SK-N-SH (cell line): ENCODE data around the gene MT1X. TPM values are rescaled to one million over a fixed set of nuclear protein-coding genes. Genes with fewer than 3 reads are reported as not detected.

Experiments used
- CTCF ChIA-PET: fragments of 300-600, 350-600 bp; formaldehyde crosslinking; extraction: SDS; loops from one replicate; lab custom pipeline; 2021; lab: Yijun Ruan, JAX
- POLR2A ChIA-PET: fragments of 350-600 bp; sonication (Branson Sonifier 250); formaldehyde crosslinking; extraction: SDS; loops from one replicate; lab custom pipeline; 2020; ENCODE audit warnings: antibody characterized with exemption, inconsistent platforms; lab: Yijun Ruan, JAX
- DNase-seq: peaks from one replicate; pipeline ENCODE4 v3.0.0; 2012
- H2AFZ ChIP-seq: fragments of 200-600 bp; sonication (generic); 2 replicates; pipeline ENCODE4 v1.8.1; 2016; ENCODE audit warnings: antibody characterized with exemption, mild to moderate bottlenecking, low read depth
- H3F3A ChIP-seq: fragments of 200-600 bp; sonication (generic); replicated peaks from 2 replicates; pipeline ENCODE3; 2016; ENCODE audit warnings: antibody characterized with exemption, mild to moderate bottlenecking; ENCODE audit not compliant: insufficient read depth
- H3K27ac ChIP-seq, 2 experiments: fragments of 200-500 bp in 1 of 2; fragments of 200-600 bp in 1 of 2; sonication (Bioruptor generic) in 1 of 2; sonication (generic), shearing (Covaris generic) in 1 of 2; 2 replicates each; pipeline versions ENCODE4 v1.5.1 to v1.6.1; 2014 to 2016; ENCODE audit warnings: low read depth in 2 of 2, inconsistent platforms in 1 of 2, low read length in 1 of 2, mild to moderate bottlenecking in 1 of 2, mixed read lengths in 1 of 2
- H3K27me3 ChIP-seq: fragments of 200-600 bp; sonication (generic), shearing (Covaris generic); 2 replicates; pipeline ENCODE4 v1.6.1; 2016; ENCODE audit warnings: mixed run types; ENCODE audit not compliant: insufficient read depth
- H3K36me3 ChIP-seq, 2 experiments: fragments of 200-500 bp in 1 of 2; fragments of 200-600 bp in 1 of 2; sonication (Bioruptor generic) in 1 of 2; sonication (generic) in 1 of 2; replicated peaks in 1 of 2; 2 replicates each; pipeline versions ENCODE3 to v1.5.1; 2014 to 2016; ENCODE audit warnings: low read length in 1 of 2, mild to moderate bottlenecking in 1 of 2; ENCODE audit not compliant: insufficient read depth in 2 of 2, control insufficient read depth in 1 of 2
- H3K4me1 ChIP-seq, 2 experiments: fragments of 200-500 bp in 1 of 2; fragments of 200-600 bp in 1 of 2; sonication (Bioruptor generic) in 1 of 2; sonication (generic), shearing (Covaris generic) in 1 of 2; 2 replicates each; pipeline versions ENCODE4 v1.5.1 to v1.6.1; 2014 to 2016; ENCODE audit warnings: low read depth in 1 of 2, low read length in 1 of 2, mixed run types in 1 of 2; ENCODE audit not compliant: insufficient read depth in 2 of 2, control insufficient read depth in 1 of 2
- H3K4me2 ChIP-seq: fragments of 200-600 bp; sonication (generic), shearing (Covaris generic); 2 replicates; pipeline ENCODE4 v1.6.1; 2017; ENCODE audit warnings: mixed run types
- H3K4me3 ChIP-seq, 2 experiments: fragments of 200-500 bp in 1 of 2; fragments of 200-600 bp in 1 of 2; sonication (Bioruptor generic) in 1 of 2; sonication (generic), shearing (Covaris generic) in 1 of 2; 2 replicates each; pipeline versions ENCODE4 v1.5.1 to v1.8.1; 2014 to 2016; ENCODE audit warnings: low read depth in 2 of 2, inconsistent platforms in 1 of 2, low read length in 1 of 2, mild to moderate bottlenecking in 1 of 2, mixed read lengths in 1 of 2, moderate library complexity in 1 of 2
- H3K79me2 ChIP-seq: fragments of 200-600 bp; sonication (generic); 2 replicates; pipeline ENCODE4 v1.8.1; 2017; ENCODE audit warnings: mild to moderate bottlenecking; ENCODE audit not compliant: insufficient read depth
- H3K9ac ChIP-seq: fragments of 200-600 bp; sonication (generic); 2 replicates; pipeline ENCODE4 v1.6.1; 2017; ENCODE audit warnings: mixed run types
- H3K9me2 ChIP-seq: fragments of 200-600 bp; sonication (generic); 2 replicates; pipeline ENCODE4 v1.6.1; 2017; ENCODE audit warnings: mixed run types
- H3K9me3 ChIP-seq: fragments of 200-600 bp; sonication (generic); 2 replicates; pipeline ENCODE4 v1.6.1; 2017; ENCODE audit warnings: mixed run types, mild to moderate bottlenecking, moderate library complexity
- H4K20me1 ChIP-seq: fragments of 200-600 bp; sonication (generic); 2 replicates; pipeline ENCODE4 v1.6.1; 2017; ENCODE audit warnings: mild to moderate bottlenecking, mixed run types; ENCODE audit not compliant: insufficient read depth
- EP300 ChIP-seq, 2 experiments: IDR thresholded peaks; 2 replicates each; pipeline versions ENCODE4 v1.4.0 to v1.6.1; 2012; ENCODE audit warnings: borderline replicate concordance in 1 of 2, low read depth in 1 of 2, low read length in 1 of 2
- EZH2phosphoT487 ChIP-seq: fragments of 200-600 bp; sonication (generic); IDR thresholded peaks from 2 replicates; pipeline ENCODE4 v1.6.1; 2017; ENCODE audit warnings: low read depth, mixed run types, mild to moderate bottlenecking, antibody characterized with exemption, moderate library complexity, borderline replicate concordance
- FOXJ3 ChIP-seq: sonication (generic); formaldehyde crosslinking; IDR thresholded peaks from 2 replicates; pipeline ENCODE4 v1.5.1; 2020; ENCODE audit warnings: mild to moderate bottlenecking, missing genetic modification reagents
- GATA2 ChIP-seq: sonication (generic); formaldehyde crosslinking; IDR thresholded peaks from 2 replicates; pipeline ENCODE4 v1.5.0; 2020; ENCODE audit warnings: mild to moderate bottlenecking, missing genetic modification reagents
- IRF3 ChIP-seq: fragments of 150-350 bp; IDR thresholded peaks from 2 replicates; pipeline ENCODE4 v1.6.1; 2016; ENCODE audit warnings: mild to moderate bottlenecking, low read depth, low read length
- MEF2A ChIP-seq: IDR thresholded peaks from 2 replicates; pipeline ENCODE4 v1.4.0; 2012; ENCODE audit warnings: low read depth, borderline replicate concordance
- NRF1 ChIP-seq: IDR thresholded peaks from 2 replicates; pipeline ENCODE4 v1.6.1; 2012; ENCODE audit warnings: low read depth, mild to moderate bottlenecking, low read length
- RCOR1 ChIP-seq: fragments of 150-350 bp; IDR thresholded peaks from 2 replicates; pipeline ENCODE4 v1.6.1; 2017; ENCODE audit warnings: antibody characterized with exemption, low read length
- REST ChIP-seq: IDR thresholded peaks from 2 replicates; pipeline ENCODE4 v1.6.1; 2012; ENCODE audit warnings: mild to moderate bottlenecking, low read depth, low read length, moderate library complexity
- RFX5 ChIP-seq: IDR thresholded peaks from 2 replicates; pipeline ENCODE4 v1.6.1; 2012; ENCODE audit warnings: mild to moderate bottlenecking, improper control_type of control experiment, low read length
- SMC3 ChIP-seq: IDR thresholded peaks from 2 replicates; pipeline ENCODE4 v1.6.1; 2012; ENCODE audit warnings: low read depth, low read length, improper control_type of control experiment
- TAF1 ChIP-seq: IDR thresholded peaks from 2 replicates; pipeline ENCODE4 v1.6.1; 2012; ENCODE audit warnings: low read depth, mild to moderate bottlenecking, low read length, moderate library complexity, borderline replicate concordance
- TCF12 ChIP-seq: IDR thresholded peaks from 2 replicates; pipeline ENCODE4 v1.4.0; 2012
- USF1 ChIP-seq: IDR thresholded peaks from 2 replicates; pipeline ENCODE4 v1.4.0; 2012; ENCODE audit warnings: low read depth, borderline replicate concordance
- YY1 ChIP-seq: IDR thresholded peaks from 2 replicates; pipeline ENCODE4 v1.4.0; 2012; ENCODE audit warnings: low read depth, mild to moderate bottlenecking
- WGBS: methylation state at CpG from one replicate; pipeline ENCODE4 v1.1.6; 2017; ENCODE audit warnings: low lambda C conversion rate; 5-methylcytosine and 5-hydroxymethylcytosine counted together
- polyA plus RNA-seq, 3 experiments: library from polyadenylated mRNA; depleted of rRNA; stranded (reverse); fragments of >200 nt; gene quantifications; 2 replicates each; pipeline ENCODE4 v1.2.3, GENCODE V29; 2012
- TF ChIP-seq, protein P1 (sequence below): fragments of 200-600 bp; sonication (generic); IDR thresholded peaks from 2 replicates; pipeline ENCODE4 v1.6.1; 2017; ENCODE audit warnings: antibody characterized with exemption, mild to moderate bottlenecking, moderate library complexity

The MT1X gene
- polyA plus RNA-seq, 1 of the 3 experiments (the other 2 are of a cell fraction), result 213 TPM

DNA sequence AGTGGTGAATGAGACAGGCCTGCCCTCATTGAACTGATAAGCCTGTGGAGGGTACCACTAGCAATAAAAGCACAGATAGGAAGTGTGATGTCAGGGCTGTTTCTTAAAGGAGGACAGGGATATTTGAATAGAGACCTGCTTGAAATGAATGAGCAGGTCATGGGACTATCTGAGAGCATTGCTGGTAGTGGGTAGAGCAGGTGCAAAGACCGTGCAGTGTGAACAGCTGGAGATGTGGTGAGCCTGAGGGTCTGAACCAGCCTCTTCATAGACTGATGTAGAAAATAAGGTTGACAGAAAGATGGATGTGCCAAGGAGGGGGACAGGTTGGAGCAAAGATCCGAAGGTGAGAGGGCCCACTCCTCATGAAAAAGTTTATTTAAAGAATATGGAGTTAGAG, 50.1 kb downstream of the MT1X start:
- no peak for DNase-seq
- no peak overlapping the region for H3K9ac ChIP-seq
- TF ChIP-seq RFX5 (no peak), TCF12 (no peak), IRF3 (no peak), RCOR1 (no peak), SMC3 (no peak), YY1 (no peak), NRF1 (no peak), EZH2phosphoT487 (no peak), TAF1 (no peak), USF1 (no peak), MEF2A (no peak), EP300 (IDR thresholded peaks at IDR 0.05; ENCODE audit: borderline replicate concordance in 1 of 2, low read depth in 1 of 2, low read length in 1 of 2) (no peak), FOXJ3 (CRISPR knock-in tag) (no peak), REST (no peak), GATA2 (CRISPR knock-in tag) (no peak)
- TF ChIP-seq, protein P1, sequence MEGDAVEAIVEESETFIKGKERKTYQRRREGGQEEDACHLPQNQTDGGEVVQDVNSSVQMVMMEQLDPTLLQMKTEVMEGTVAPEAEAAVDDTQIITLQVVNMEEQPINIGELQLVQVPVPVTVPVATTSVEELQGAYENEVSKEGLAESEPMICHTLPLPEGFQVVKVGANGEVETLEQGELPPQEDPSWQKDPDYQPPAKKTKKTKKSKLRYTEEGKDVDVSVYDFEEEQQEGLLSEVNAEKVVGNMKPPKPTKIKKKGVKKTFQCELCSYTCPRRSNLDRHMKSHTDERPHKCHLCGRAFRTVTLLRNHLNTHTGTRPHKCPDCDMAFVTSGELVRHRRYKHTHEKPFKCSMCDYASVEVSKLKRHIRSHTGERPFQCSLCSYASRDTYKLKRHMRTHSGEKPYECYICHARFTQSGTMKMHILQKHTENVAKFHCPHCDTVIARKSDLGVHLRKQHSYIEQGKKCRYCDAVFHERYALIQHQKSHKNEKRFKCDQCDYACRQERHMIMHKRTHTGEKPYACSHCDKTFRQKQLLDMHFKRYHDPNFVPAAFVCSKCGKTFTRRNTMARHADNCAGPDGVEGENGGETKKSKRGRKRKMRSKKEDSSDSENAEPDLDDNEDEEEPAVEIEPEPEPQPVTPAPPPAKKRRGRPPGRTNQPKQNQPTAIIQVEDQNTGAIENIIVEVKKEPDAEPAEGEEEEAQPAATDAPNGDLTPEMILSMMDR, result no peak
- TF ChIP-seq, all 33 proteins: peak for 0
- H3K9me2 ChIP-seq, result no peaks in the 10 kb centered on the region
- ChIA-PET POLR2A (no interaction called here), CTCF (interaction anchor here (1.0 kb wide), 1 partner anchor 47 kb away, joined by 3 read pairs; no protein-coding TSS in a partner anchor)
- H3K9me3 ChIP-seq, result no peaks in the 10 kb centered on the region
- peaks cover 11% of the 10 kb centered on the region for H3F3A ChIP-seq
- H4K20me1 ChIP-seq, result 0 out of 2 replicates have a peak, but pooled peaks cover 2% of the 10 kb centered on the region
- 98% methylated on average over 2 of the region's 2 CpGs for WGBS
- no peaks in the 10 kb centered on the region for H3K36me3 ChIP-seq
- H3K4me1 ChIP-seq, result peaks cover 6 to 10% of the 10 kb centered on the region in 2 experiments; a peak in 2 of 4 replicates
- no peaks in the 10 kb centered on the region for H3K27me3 ChIP-seq
- H3K27ac ChIP-seq, result no peak overlapping the region
- no peak overlapping the region for H2AFZ ChIP-seq
- peaks cover 79% of the 10 kb centered on the region for H3K79me2 ChIP-seq
- H3K4me2 ChIP-seq, result no peak overlapping the region
- H3K4me3 ChIP-seq, result no peak overlapping the region
